ENCODE measurements around the gene IGFBP3. TPM values are rescaled to one million over a fixed set of nuclear protein-coding genes. Genes with fewer than 3 reads are reported as not detected.
A peak's percentile ranks its signal among the peaks of the same experiment; 100 is the strongest.

The IGFBP3 gene
- total and polyA plus RNA-seq, 2 of the 13 experiments (the other 11 are each of a cell fraction or from before 2014, with no cell fraction given), result 57.5 TPM; not detected in 1

- TF ChIP-seq NONO (IDR thresholded peaks at IDR 0.05) (no peak), NONO (CRISPR knock-in tag; conservative IDR thresholded peaks at IDR 0.05) (peak; percentile 26; the same call in 1 of the 2 replicates), ZNF816 (CRISPR knock-in tag; IDR thresholded peaks at IDR 0.05; ENCODE audit: borderline replicate concordance) (peak; percentile 96; the same call in 1 of the 2 replicates), KDM1A (CRISPR knock-in tag; IDR thresholded peaks at IDR 0.05) (no peak), TMF1 (CRISPR knock-in tag; IDR thresholded peaks at IDR 0.05; ENCODE audit: low read depth) (peak; percentile 23; the same call in 1 of the 2 replicates), HDAC2 (CRISPR knock-in tag; IDR thresholded peaks at IDR 0.05) (0 out of 2 replicates have a peak, but pooled peaks have one; percentile 12), ZNF207 (IDR thresholded peaks at IDR 0.05; ENCODE audit: borderline replicate concordance) (no peak), ZNF430 (CRISPR knock-in tag; IDR thresholded peaks at IDR 0.05) (peak; percentile 59; the same call in 1 of the 2 replicates), ZNF784 (CRISPR knock-in tag; IDR thresholded peaks at IDR 0.05; ENCODE audit: borderline replicate concordance) (no peak), IKZF4 (CRISPR knock-in tag; IDR thresholded peaks at IDR 0.05; ENCODE audit: borderline replicate concordance, low read depth, not compliant biosample characterization) (no peak), PRDM10 (CRISPR knock-in tag; IDR thresholded peaks at IDR 0.05; ENCODE audit: low read depth) (no peak), ZNF333 (CRISPR knock-in tag; IDR thresholded peaks at IDR 0.05; ENCODE audit: borderline replicate concordance) (no peak), HNRNPL (IDR thresholded peaks at IDR 0.05; ENCODE audit: low read depth, low read length) (no peak), ARID5B (CRISPR knock-in tag; IDR thresholded peaks at IDR 0.05) (peak; percentile 62), ZNF557 (CRISPR knock-in tag; IDR thresholded peaks at IDR 0.05) (no peak), SOX13 (IDR thresholded peaks at IDR 0.05) (no peak), SOX13 (CRISPR knock-in tag; conservative IDR thresholded peaks at IDR 0.05 in 1 of 2, IDR thresholded peaks at IDR 0.05 in 1 of 2) (peak in 1 of 2 experiments; percentile 70; a peak in 1 of 4 replicates), SNAPC2 (CRISPR knock-in tag; IDR thresholded peaks at IDR 0.05) (peak; percentile 19; the same call in 1 of the 2 replicates), ATF5 (CRISPR knock-in tag; IDR thresholded peaks at IDR 0.05; ENCODE audit: low read depth) (no peak)
These were observed 27.6 kb downstream of the IGFBP3 start (continued) for GRCh38 chr7:45893374-45893995.

All from HepG2 (cell line).